GM23248 (cell line): ENCODE results near the gene TCF4.

Experiments
- EZH2 ChIP-seq: fragments of 200-600 bp; sonication (generic); IDR thresholded peaks from 2 replicates; pipeline ENCODE4 v1.6.1; 2018; ENCODE audit warnings: antibody characterized with exemption, mild to moderate bottlenecking; ENCODE audit not compliant: insufficient read depth, poor library complexity, severe bottlenecking
- EZH2phosphoT487 ChIP-seq: fragments of 200-600 bp; sonication (generic); IDR thresholded peaks from 2 replicates; pipeline ENCODE4 v1.6.1; 2018; ENCODE audit warnings: antibody characterized with exemption, moderate library complexity, mild to moderate bottlenecking, low read depth; ENCODE audit not compliant: insufficient read depth

- TF ChIP-seq EZH2phosphoT487 (no peak), EZH2 (no peak)
Observed at GRCh38 chr18:55404832-55405465, 183.0 kb downstream of the TCF4 start.
